Measurements from ENCODE around the gene DAB2.
"Not testable (repeated sequence)": the region's sequence is repeated elsewhere in the genome, so short reads cannot be mapped to it uniquely, and the experiment has no call there.

Gene DAB2

GRCh38 chr5:39352170-39352569 is 72.6 kb downstream of the DAB2 start:
- no peak for TF ChIP-seq CTCF (IDR thresholded peaks at IDR 0.05; ENCODE audit: low read depth, low read length)
- H3K4me3 ChIP-seq (ENCODE audit: low read depth, low read length): no peak overlapping the region

- no peak for TF ChIP-seq CTCF (IDR thresholded peaks at IDR 0.05; ENCODE audit: low read depth, low read length)
Observed at GRCh38 chr5:39349484-39349883, 75.3 kb downstream of the DAB2 start.

GRCh38 chr5:39342460-39342859 is 82.3 kb downstream of the DAB2 start:
- TF ChIP-seq CTCF (IDR thresholded peaks at IDR 0.05; ENCODE audit: low read depth, low read length): no peak
- H3K4me3 ChIP-seq (ENCODE audit: low read depth, low read length): no peak overlapping the region

More at GRCh38 chr5:39349484-39349883, 75.3 kb downstream of the DAB2 start:
- no peak overlapping the region for H3K4me3 ChIP-seq (ENCODE audit: low read depth, low read length)

- no peak overlapping the region for H3K4me3 ChIP-seq (ENCODE audit: low read depth, low read length)
- TF ChIP-seq CTCF (IDR thresholded peaks at IDR 0.05; ENCODE audit: low read depth, low read length): no peak
Observed at GRCh38 chr5:39341896-39342295, 82.9 kb downstream of the DAB2 start.

GRCh38 chr5:39340506-39340905 is 84.3 kb downstream of the DAB2 start:
- no peak overlapping the region for H3K4me3 ChIP-seq (ENCODE audit: low read depth, low read length)
- TF ChIP-seq CTCF (IDR thresholded peaks at IDR 0.05; ENCODE audit: low read depth, low read length): no peak

GRCh38 chr5:39337252-39337915 is 87.4 kb downstream of the DAB2 start:
- no peak overlapping the region for H3K4me3 ChIP-seq (ENCODE audit: low read depth, low read length)
- no peak for TF ChIP-seq CTCF (IDR thresholded peaks at IDR 0.05; ENCODE audit: low read depth, low read length)

GRCh38 chr5:39334296-39334695 is 90.5 kb downstream of the DAB2 start:
- H3K4me3 ChIP-seq (ENCODE audit: low read depth, low read length): not testable (repeated sequence)

GRCh38 chr5:39333104-39333503 is 91.7 kb downstream of the DAB2 start:
- no peak for TF ChIP-seq CTCF (IDR thresholded peaks at IDR 0.05; ENCODE audit: low read depth, low read length)
- H3K4me3 ChIP-seq (ENCODE audit: low read depth, low read length): no peak overlapping the region
